ENCODE results near the gene CSNK2A1. TPM values are rescaled to one million over a fixed set of nuclear protein-coding genes. Genes with fewer than 3 reads are reported as not detected.
A peak's percentile ranks its signal among the peaks of the same experiment; 100 is the strongest.

CSNK2A1 gene
- polyA plus RNA-seq, 10 donors: 84.1 to 135 (median 115) TPM

DNA sequence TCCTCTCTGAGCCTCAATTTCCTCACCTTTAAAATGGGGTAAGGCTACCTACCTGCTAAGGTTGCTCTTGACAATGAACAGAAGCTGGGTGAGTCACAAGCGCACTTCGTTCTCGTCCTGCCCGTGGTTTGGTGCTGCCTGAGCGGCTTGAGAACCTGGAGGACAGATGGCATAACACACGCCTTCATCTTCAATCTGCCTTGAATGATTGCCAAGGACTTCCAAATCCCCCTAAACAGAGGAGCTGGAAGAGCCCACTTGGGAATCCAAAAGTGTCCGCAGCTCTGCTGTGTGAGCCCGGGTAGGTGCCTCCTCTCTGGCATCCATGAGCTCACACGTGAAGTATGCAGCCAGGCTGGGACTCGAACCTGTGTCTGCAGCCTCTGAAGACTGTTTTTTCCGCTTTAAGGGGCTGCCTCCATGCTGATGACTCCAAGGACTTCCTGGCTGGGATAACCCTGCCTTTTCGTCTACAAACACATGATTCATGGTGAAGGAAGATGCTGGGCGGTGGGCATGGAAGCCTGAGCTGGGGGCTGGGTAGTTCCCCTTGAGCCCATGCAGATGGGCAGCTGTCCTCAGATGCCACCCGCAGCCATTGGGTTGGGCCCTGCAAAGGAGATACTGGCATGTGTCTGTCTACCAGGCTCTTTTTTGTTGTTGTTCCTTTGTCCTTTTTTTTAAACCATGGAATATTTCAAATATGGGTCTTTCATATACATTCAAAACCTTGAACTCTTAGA lies 25.3 kb upstream of the CSNK2A1 start:
- DNase-seq: peak in 1 of 3 donors; percentile 37

DNA sequence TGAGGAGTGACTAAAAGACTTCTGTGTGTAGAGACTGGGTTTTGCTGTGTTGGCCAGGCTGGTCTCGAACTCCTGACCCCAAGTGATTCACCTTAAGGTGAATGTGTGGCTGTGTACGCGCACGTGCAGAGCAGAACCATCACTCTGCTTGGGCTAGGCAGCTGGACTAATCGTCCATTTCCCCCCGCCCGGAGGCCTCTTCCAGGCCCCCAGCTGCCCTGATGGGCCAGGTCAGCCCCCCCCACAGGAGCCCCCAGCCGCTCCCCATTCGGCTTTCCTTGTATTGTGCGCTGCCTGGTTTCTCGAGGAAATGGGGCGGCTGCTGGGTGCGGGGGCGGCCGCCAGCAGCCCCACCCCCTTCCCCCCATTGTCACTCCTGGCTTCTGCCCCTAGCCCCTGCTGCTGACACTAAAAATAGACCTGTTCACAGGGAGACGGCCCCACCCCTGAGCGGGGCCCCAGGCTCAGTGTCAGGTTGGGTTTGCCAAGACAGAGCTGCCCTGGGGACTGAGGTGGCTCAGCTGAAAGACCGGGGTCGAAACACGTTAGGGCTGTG lies 24.6 kb upstream of the CSNK2A1 start:
- peak in 1 of 3 donors; percentile 52 for DNase-seq

DNA sequence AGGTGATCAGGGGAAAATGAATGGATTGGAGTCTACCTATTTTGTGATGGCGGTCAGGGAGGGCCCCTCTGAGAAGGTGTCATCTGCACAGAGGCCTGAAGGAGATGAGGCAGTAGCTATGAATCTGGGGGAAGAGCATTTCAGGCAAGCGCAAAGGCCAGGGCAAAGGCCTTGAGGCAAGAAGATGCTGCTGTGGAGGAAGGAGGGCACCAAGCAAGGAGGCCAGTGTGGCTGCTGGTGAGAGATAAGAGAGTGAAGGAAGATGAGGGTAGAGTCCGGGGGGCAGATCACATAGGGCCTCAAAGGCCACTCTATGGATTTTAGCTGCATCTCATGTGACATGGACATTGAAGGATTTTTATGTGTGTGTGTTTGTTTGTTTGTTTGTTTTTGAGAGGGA lies 20.6 kb upstream of the CSNK2A1 start:
- DNase-seq: no peak

GRCh38 chr20:563187-563586 lies 19.6 kb upstream of the CSNK2A1 start:
- no peak for DNase-seq

DNA sequence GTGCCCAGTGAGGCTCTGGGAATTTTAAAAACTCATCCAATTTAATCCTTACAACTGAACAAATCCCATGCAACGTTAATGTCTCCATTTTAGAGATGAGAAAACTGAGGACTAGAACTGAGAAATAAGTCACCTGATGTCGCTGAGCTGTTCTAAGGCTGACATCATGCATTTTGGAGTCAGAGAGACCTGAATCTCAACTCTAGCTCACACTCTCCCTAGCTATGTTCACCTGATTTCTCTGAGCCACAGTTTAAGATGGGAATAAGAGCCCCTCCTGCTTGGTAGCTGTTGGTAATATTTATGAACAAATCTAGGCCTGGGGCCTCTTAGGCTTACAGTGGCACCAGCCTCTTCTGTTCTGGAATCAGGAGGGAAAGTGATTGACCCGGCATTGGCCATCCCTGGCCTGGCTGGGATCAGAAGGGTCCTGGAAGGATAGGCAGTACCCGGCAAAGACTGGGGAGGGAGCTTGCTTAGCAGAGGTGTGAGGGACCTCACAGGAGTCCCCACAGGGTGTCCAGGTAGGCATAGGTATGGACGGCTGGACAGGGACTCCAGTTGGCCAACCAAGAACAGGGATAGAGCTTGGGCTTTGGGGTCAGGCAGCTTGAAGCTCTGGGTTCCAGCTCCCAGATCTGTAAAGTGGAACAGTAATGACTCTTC lies 18.8 kb upstream of the CSNK2A1 start:
- no peak for DNase-seq

DNA sequence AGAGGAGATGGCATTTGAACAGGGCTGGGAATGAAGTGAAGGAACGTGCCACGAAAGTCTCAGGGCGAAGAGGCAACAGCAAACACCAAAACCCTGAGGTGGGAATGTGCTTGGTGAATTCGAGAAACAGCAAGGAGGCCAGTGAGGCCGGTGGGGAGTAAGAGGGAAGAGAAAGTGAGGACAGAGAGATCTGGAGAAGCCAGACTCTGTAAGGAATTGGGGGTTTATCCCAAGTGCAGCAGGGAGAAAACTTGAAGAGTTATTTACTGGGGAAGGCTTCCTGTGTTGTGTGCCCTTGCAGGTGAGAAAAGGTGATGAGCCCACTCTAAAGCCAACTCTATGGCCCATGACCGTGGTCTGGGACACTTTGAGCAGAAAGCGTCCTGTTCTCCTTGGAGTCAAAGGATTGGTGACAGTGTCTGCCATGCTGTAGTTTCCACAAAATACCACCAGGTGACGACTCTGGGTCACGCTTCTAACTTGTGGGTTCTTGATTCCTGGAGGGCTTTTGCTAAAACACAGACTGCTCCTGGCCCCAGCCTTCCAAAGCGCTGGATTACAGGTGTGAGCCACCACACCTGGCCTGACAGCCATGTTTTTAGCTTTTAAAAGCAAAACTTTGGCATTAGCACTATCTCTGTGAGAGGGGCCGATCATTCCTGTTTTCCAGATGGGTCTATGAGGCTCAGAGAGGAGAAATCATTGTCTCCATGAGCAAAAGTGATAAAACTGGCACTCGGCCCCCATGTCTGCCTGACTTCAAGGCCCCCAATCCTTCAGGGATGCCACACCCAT lies 18.0 kb upstream of the CSNK2A1 start:
- DNase-seq: peak; percentile 71 to 87 (median 76)

DNA sequence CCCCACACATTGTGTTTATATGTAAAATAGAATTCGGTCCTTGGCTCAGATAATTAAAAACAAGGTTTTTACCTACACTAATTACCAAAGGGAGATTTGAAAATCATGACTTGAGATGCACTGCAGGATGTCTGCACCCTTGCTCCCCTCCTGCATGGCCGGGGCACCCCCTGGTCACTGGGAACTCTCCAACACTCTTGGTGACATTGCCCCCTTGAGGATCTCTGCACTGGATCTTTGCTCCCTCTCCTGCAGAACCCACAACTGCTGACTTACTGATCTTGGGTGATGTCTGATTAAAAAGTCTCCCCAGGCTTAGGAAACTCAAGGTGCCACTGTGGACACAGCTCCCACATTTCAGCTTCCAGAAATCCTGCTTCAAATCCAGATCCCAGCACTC lies 17.1 kb upstream of the CSNK2A1 start:
- no peak for DNase-seq

GRCh38 chr20:558117-558516 lies 14.5 kb upstream of the CSNK2A1 start:
- DNase-seq: no peak

DNA sequence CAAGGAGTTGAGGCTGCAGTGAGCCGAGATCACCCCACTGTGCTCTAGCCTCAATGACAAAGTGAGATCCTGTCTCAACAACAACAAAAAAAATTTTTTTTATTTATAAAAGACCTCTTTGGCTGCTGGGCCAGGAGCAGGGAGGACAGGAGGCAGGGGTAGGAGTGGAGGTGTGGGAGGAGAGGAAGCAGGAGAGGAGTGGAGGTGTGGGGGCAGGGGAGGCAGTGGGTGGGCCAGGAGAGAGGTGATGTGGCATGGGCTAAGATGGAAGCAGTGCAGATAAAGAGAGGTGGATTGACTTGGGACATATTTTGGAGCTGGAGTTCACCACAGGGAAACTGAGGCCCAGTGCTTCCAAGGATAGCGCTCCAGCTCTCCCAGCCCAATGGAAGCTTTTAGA lies 13.4 kb upstream of the CSNK2A1 start:
- DNase-seq: no peak

GRCh38 chr20:555976-556385 lies 12.4 kb upstream of the CSNK2A1 start:
- DNase-seq: no peak

DNA sequence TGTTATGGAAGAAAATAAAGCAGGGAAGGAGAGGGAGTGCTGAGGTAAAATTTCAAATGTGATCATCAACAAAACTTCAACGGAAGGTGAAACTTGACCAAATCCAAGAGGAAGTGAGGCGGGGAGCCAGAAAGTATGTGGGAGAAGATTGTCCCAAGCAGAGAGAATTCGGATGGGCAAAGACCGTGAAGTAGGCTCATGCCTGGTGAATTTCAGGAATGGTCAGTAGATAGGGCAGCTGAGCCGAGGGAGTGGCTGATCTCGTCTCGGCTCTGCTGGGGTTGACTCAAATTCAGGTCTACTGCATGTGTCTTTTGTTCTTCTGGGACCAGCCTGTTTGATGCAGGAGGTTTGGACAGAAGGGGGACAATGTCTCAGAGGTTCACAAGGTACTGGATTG lies 7.0 kb upstream of the CSNK2A1 start:
- no peak for DNase-seq

- no peak for DNase-seq
Observed at GRCh38 chr20:549722-550496, 6.3 kb upstream of the CSNK2A1 start.

DNA sequence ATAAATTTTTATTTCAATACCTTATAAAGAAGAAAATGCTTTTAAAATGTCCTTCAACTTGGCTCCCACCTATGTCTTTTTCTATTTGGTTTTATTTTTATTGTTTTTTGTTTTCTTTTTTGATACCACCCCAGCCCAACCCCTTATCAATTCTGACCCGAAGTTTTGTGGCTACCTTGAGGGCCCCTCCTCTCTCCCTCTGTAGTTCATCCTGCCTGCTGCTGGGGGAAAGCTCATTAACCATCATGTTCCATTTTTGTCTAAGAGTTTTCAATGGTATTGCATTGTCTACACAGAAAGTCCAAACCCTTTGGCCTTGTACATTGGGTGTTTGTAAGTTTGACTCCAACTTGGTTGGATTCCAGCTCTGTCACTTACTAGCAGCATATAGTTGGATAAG lies 5.3 kb upstream of the CSNK2A1 start:
- DNase-seq: no peak

GRCh38 chr20:547394-547793 lies 3.8 kb upstream of the CSNK2A1 start:
- no peak for DNase-seq

- no peak for DNase-seq
Observed at GRCh38 chr20:546353-546752, 2.8 kb upstream of the CSNK2A1 start.

- DNase-seq: no peak
Observed at GRCh38 chr20:544153-544725, 649 bp upstream of the CSNK2A1 start.

DNA sequence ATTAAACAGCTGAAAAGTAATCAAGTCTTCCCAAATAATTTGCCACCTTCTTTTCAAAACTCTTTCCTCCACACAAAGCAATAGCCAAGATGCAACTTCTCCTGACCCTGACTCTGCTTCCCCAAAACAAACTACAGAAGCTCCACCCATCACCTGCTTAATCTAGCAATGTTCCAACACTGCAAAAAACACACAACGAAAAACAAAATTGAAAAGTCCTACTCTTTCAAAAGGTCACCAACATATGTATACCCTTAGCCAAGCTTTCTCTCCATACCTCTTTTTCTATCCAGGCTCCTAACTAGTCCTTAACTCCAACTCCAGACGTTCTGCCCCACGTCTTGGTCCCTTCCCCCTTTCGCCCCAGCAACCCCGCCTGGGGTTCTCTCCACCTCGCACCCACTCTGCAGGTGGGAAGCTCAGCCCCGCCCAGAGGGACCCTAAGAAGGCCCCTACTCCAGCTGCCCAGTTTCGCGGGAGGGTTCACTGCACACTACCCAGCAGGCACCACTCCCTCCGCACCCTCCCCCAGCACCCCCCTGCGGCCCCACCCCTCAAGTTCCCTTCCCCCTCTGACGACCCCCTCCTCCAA lies 717 bp downstream of the CSNK2A1 start:
- DNase-seq: peak in 1 of 3 donors; percentile 12

GRCh38 chr20:540391-541201 lies 3.0 kb downstream of the CSNK2A1 start:
- no peak for DNase-seq

DNA sequence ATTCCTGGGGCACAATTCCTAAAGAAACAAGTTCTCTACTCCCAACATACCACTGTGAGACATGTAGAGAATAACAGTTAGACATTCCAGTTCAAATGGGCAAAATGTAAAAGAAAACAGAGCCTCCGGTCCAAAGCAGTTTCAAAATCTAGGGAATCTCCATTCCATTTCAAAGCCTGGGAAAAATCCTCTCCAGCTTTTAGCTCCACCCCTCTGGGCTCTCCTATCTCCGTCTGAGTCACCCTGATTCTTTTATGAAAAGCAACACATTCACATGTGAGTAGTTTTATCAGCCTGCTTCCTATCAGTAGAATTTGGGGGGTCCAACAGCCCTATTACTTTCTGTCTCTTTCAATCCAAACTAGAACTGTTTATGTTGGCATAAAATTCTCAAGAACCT lies 3.7 kb downstream of the CSNK2A1 start:
- DNase-seq: no peak

DNA sequence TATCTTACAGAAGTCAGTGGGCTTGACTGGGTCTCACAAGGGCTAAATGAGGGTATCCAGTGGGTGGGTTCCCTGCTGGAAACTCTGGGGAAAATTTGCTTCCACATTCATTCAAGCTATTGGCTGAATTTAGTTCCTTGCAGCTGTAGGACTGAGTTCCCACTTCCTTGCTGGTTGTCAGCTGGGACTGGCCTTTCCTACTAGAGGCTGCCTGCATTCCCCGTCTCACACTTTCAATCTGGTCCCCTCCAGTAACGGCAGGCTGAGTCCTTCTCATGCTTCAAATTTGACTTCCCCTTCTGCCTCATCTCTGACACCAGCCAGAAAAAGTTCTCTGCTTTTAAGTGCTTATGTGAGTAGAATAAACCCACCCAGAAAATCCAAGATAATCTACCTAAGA lies 4.4 kb downstream of the CSNK2A1 start:
- DNase-seq: no peak
